GM18499 (cell line): ENCODE results near the gene PRIMA1.

Experiments
- ATAC-seq: cut with Tn5 transposase; IDR thresholded peaks from one replicate; pipeline ENCODE4 v1.9.1; 2021; ENCODE audit warnings: moderate number of reproducible peaks; ENCODE audit not compliant: insufficient read depth, unreplicated experiment

The PRIMA1 gene

DNA sequence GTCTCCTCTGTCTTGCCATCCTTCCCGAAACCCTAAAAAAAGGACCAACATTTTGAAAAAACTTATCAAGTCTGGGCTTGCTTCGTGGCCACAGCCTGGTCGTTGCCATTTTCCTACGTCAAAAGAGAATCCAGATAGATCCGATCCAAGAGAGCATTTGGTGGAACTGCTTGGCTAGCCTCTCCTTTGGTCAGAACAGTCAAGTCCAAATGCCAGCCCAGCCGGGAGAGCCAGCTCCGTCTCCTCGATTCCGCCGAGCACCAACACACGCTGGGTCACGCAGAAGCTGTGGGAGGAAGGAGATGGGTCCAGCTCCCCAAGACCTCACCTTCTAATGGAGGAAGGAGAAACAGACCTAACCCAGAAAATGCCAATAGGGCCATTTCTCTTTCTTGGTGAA lies 9.3 kb upstream of the PRIMA1 start:
- ATAC-seq, result no peak

DNA sequence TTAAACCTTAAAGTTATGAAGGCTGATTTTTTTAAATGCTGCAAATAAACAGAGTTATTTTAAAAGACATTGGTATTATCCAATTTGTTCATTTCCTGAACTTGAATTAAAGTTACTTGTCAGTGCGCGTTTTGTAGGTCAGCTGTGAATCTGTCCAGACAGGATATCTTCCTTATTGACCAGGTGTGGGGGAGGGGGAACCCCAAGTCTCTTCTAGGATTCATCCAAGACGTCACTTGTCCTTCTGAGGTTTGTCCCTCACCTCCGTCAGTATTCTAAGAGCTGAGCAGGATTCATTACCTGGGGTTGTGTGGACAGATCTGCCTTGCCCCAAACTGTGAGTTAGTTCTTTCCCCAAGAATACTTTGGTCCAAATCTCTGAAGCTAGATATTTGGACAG lies 8.8 kb upstream of the PRIMA1 start:
- ATAC-seq, result no peak

GRCh38 chr14:93794756-93795155 lies 6.5 kb upstream of the PRIMA1 start:
- no peak for ATAC-seq

GRCh38 chr14:93793555-93794324 lies 5.5 kb upstream of the PRIMA1 start:
- ATAC-seq, result no peak

GRCh38 chr14:93792391-93792790 lies 4.1 kb upstream of the PRIMA1 start:
- ATAC-seq, result no peak

- ATAC-seq, result no peak
Measured at GRCh38 chr14:93790966-93791365, 2.7 kb upstream of the PRIMA1 start.

DNA sequence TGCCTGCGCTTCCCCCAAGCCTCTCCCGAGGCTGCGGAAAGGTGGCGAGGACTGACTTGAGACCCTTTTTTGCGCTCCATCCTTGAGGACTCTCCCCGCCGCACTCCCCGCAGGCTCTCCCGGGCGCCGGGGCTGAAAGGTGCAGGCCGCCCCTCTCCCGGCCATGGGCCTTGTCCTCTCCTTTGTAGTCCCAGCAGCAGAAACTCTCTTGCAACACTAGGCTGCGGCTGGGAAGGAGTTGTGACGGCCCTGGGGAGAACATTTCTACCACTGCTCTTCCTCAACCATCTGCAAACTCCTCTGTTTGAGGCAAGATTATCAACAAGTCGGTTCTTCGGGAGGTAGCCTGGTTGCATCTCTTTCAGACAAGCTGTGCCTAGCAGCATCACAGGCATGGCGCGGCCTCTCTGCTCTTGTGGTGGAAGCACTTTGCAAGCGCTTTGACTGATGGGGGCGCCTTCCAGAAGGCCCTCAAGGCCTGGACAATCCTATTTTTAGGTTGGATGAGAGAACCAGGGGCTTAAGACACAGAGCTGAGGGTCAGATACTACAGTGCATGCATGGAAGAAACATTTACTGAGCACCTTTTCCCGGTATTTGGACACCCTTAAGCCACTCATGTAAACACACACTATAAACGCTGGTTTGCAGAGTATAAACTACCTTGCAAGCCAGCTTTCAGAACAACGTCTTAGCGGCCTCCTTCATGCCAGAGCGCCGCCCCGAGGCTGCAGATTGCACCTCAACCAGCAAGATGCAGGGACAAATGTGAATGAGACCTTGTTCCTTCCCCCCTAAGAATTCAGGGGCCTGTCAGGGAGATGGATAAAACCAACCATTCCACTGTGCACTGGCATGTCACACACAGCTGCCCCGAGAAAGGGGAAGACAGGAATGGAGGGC lies 1.2 kb upstream of the PRIMA1 start:
- no peak for ATAC-seq

- no peak for ATAC-seq
Measured at GRCh38 chr14:93788543-93789227, 400 bp upstream of the PRIMA1 start.

- no peak for ATAC-seq
Measured at GRCh38 chr14:93787465-93788292, 606 bp downstream of the PRIMA1 start.

DNA sequence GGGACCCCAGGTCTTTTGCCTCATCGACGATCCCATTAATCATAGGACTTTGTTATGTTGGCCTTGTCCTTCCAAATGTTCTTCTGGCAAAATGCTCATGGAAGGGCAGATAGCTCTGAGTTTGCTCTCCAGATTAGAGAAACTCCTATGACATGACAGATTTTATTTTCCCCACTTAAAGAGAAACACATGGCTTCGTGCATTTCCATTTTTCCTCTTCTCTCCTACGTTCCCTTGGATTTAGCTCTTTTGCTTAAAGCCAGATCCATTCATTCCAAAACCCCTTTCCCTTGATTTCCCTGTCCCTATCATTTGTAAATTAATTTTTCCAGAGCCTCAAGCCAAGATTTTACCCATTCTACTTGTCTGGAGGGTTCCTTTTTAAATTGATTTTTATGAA lies 2.9 kb downstream of the PRIMA1 start:
- no peak for ATAC-seq

GRCh38 chr14:93784878-93785277 lies 3.4 kb downstream of the PRIMA1 start:
- ATAC-seq, result no peak

GRCh38 chr14:93780813-93781400 lies 7.4 kb downstream of the PRIMA1 start:
- ATAC-seq, result no peak

GRCh38 chr14:93778856-93779629 lies 9.2 kb downstream of the PRIMA1 start:
- ATAC-seq, result no peak

DNA sequence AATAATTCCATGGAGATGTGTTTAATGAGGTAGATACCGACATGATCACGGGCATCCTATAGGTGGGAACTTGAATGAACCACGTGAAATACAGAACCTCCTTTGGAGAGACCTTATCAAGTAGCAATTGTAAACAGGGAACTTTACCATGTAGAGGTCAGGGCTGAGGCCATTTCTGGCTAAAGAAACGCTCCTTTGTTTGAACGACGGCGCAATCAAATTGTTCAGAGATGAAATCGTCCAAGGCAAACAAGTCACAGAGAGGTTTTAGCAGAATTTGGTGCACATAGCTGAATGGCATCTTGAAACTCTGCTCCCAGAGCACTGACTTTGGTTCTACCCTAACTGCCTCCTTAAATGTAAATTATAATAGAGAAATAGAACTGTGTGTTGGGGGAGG lies 9.8 kb downstream of the PRIMA1 start:
- no peak for ATAC-seq

GRCh38 chr14:93775744-93776143 lies 12.5 kb downstream of the PRIMA1 start:
- no peak for ATAC-seq

DNA sequence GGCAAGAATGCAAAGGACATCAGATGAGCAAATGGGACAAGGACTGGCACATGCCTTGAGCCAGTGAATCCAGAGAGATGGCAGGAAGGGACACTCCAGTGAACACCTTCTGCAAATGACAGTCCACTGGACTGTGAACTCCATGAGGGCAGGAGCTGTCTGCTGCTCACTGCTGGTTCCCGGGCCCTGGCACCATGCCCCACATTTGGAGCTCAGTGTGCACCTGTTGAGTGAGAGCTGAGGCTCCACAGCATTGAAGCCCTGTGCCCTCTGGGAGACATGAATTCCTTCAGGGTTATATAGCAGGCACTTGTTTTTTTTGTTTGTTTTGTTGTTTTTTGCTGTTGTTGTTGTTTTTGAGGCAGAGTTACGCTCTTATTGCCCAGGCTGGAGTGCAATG lies 13.1 kb downstream of the PRIMA1 start:
- ATAC-seq, result no peak

DNA sequence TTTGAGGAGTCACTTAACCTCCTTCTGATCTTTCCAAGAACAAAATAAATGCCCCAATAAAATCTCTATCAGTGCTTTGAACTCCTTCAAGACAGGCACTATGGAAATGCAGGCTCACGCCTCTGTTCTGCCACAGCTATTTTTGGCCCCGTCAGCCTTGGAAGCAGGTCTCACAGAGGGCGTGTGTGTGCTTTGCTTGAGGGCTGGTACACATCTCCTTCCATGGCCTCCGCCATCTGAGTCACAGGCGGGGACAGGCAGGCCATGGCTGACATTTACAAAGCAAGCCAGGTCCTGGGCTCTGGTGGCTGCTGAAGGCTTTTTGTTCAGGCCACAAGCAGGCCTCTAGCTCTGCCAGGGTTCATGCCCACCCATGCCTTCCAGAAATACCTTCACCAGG lies 16.0 kb downstream of the PRIMA1 start:
- no peak for ATAC-seq

DNA sequence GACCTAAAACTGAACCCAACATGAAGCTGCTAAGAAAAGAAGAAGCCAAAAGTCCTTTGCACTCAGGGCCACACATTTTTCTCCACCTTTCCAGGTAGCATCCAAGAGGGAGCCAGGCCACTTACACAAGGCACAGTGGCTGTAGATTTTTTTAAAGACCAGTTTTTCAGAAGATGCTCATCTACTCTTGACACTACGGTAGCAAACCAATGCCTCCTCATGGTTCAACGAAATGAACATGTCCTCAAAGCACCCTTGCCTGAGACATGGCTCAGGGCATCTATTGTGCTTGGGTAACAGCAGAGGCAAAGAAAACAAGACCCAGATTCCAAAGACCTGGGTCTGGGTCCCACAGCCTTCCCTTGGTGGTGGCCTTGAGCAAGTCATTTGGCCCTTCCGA lies 22.3 kb downstream of the PRIMA1 start:
- no peak for ATAC-seq

DNA sequence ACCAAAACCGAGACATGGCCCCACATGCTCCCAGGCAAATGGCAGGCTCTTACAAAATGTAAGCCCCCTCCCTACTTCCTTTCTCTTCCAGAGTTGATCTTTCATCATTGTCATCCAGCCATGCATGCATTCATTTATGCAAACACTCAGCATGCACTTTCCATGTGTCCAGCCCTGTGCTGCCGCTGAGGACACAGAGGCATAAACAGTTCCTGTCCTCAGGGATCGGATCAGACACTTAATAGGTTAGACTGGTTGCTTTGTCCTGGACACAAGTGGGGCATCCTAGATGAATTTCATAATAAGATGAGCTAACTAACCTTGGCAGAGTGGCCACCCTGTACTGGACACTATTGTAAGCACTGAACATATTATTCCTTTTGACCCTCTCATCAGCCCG lies 23.1 kb downstream of the PRIMA1 start:
- no peak for ATAC-seq
